Activated CD8-positive, alpha-beta memory T cell treated with anti-CD3 and anti-CD28 coated beads, Interleukin-2, amount 10 ng/mL, durations not matched to agents 7 days and 5 days (primary cell): ENCODE results near the gene LUZP2. TPM values are rescaled to one million over a fixed set of nuclear protein-coding genes. Genes with fewer than 3 reads are reported as not detected.

Experiments
- ATAC-seq: fragments of 150-1000 bp; cut with Tn5 transposase; one replicate; pipeline ENCODE4 v1.10.0; 2021; ENCODE audit warnings: moderate library complexity
- CTCF ChIA-PET: fragments of 350-600 bp; sonication (Branson Sonifier 250); formaldehyde crosslinking; loops from one replicate; lab custom pipeline; 2021; ENCODE audit warnings: antibody characterized with exemption; lab: Charles Lee
- DNase-seq: peaks from one replicate; pipeline ENCODE4 v3.0.0-alpha.2; 2020
- H3K27ac Mint-ChIP-seq: one replicate; pipeline ENCODE4 v1.8.0; 2021; ENCODE audit warnings: mild to moderate bottlenecking, mixed read lengths
- H3K27me3 Mint-ChIP-seq: one replicate; pipeline ENCODE4 v1.8.0; 2021; ENCODE audit warnings: mixed read lengths
- H3K36me3 Mint-ChIP-seq: one replicate; pipeline ENCODE4 v1.8.0; 2021; ENCODE audit warnings: mild to moderate bottlenecking, mixed read lengths
- H3K4me1 Mint-ChIP-seq: one replicate; pipeline ENCODE4 v1.8.0; 2021; ENCODE audit warnings: mixed read lengths
- H3K4me3 Mint-ChIP-seq: one replicate; pipeline ENCODE4 v1.8.0; 2021; ENCODE audit warnings: mild to moderate bottlenecking, moderate library complexity, mixed read lengths
- H3K9me3 Mint-ChIP-seq: one replicate; pipeline ENCODE4 v1.8.0; 2022; ENCODE audit warnings: low read depth, mixed read lengths
- total RNA-seq, 2 experiments: library from RNA; stranded (reverse); gene quantifications; one replicate each; pipeline ENCODE4 v1.2.3, GENCODE V29; 2021

LUZP2 gene
- total RNA-seq, 2 experiments from 2014 or later, result not detected

GRCh38 chr11:24515632-24516031 lies 18.8 kb downstream of the LUZP2 start:
- CTCF ChIA-PET, result no interaction called here
- Mint-ChIP-seq H3K27ac (no peak overlapping the region), H3K4me1 (no peaks in the 10 kb centered on the region), H3K36me3 (no peaks in the 10 kb centered on the region), H3K27me3 (no peaks in the 10 kb centered on the region), H3K9me3 (peaks cover 2% of the 10 kb centered on the region), H3K4me3 (no peak overlapping the region)
- ATAC-seq (no peak), DNase-seq (no peak)

GRCh38 chr11:24516638-24517037 lies 19.8 kb downstream of the LUZP2 start:
- H3K9me3 Mint-ChIP-seq, result peaks cover 2% of the 10 kb centered on the region
- CTCF ChIA-PET, result no interaction called here
- H3K4me1 Mint-ChIP-seq, result no peaks in the 10 kb centered on the region
- H3K27ac Mint-ChIP-seq, result no peak overlapping the region
- DNase-seq (no peak), ATAC-seq (no peak)
- no peaks in the 10 kb centered on the region for H3K36me3 Mint-ChIP-seq
- H3K27me3 Mint-ChIP-seq, result no peaks in the 10 kb centered on the region
- no peak overlapping the region for H3K4me3 Mint-ChIP-seq

GRCh38 chr11:24521601-24522000 lies 24.7 kb downstream of the LUZP2 start:
- Mint-ChIP-seq H3K4me3 (no peak overlapping the region), H3K27me3 (no peaks in the 10 kb centered on the region), H3K4me1 (no peaks in the 10 kb centered on the region), H3K27ac (no peak overlapping the region), H3K9me3 (peaks cover 3% of the 10 kb centered on the region), H3K36me3 (no peaks in the 10 kb centered on the region)
- CTCF ChIA-PET, result no interaction called here
- no peak for DNase-seq
- ATAC-seq, result no peak

- Mint-ChIP-seq H3K27me3 (no peaks in the 10 kb centered on the region), H3K4me1 (no peaks in the 10 kb centered on the region), H3K27ac (no peak overlapping the region), H3K36me3 (no peaks in the 10 kb centered on the region), H3K9me3 (peaks cover 3% of the 10 kb centered on the region), H3K4me3 (no peak overlapping the region)
- no peak for ATAC-seq
- CTCF ChIA-PET, result no interaction called here
- no peak for DNase-seq
These were observed 27.3 kb downstream of the LUZP2 start for GRCh38 chr11:24524156-24524555.

GRCh38 chr11:24531528-24531927 lies 34.7 kb downstream of the LUZP2 start:
- Mint-ChIP-seq H3K36me3 (no peaks in the 10 kb centered on the region), H3K4me3 (no peak overlapping the region), H3K27ac (no peak overlapping the region), H3K9me3 (no peaks in the 10 kb centered on the region), H3K4me1 (no peaks in the 10 kb centered on the region), H3K27me3 (no peaks in the 10 kb centered on the region)
- no peak for ATAC-seq
- DNase-seq, result no peak
- CTCF ChIA-PET, result no interaction called here

- ATAC-seq (no peak), DNase-seq (no peak)
- Mint-ChIP-seq H3K4me1 (no peaks in the 10 kb centered on the region), H3K27ac (no peak overlapping the region), H3K36me3 (no peaks in the 10 kb centered on the region), H3K9me3 (peaks cover 5% of the 10 kb centered on the region), H3K27me3 (no peaks in the 10 kb centered on the region), H3K4me3 (no peak overlapping the region)
- CTCF ChIA-PET, result no interaction called here
These were observed 46.9 kb downstream of the LUZP2 start for GRCh38 chr11:24543771-24544170.

GRCh38 chr11:24556693-24557092 lies 59.8 kb downstream of the LUZP2 start:
- CTCF ChIA-PET, result no interaction called here
- Mint-ChIP-seq H3K36me3 (no peaks in the 10 kb centered on the region), H3K9me3 (peaks cover 5% of the 10 kb centered on the region), H3K4me3 (no peak overlapping the region), H3K4me1 (no peaks in the 10 kb centered on the region), H3K27ac (no peak overlapping the region), H3K27me3 (no peaks in the 10 kb centered on the region)
- ATAC-seq (no peak), DNase-seq (no peak)

- peaks cover 9% of the 10 kb centered on the region for H3K9me3 Mint-ChIP-seq
- CTCF ChIA-PET, result no interaction called here
- no peak for DNase-seq
- ATAC-seq, result no peak
- no peaks in the 10 kb centered on the region for H3K27me3 Mint-ChIP-seq
- H3K36me3 Mint-ChIP-seq, result no peaks in the 10 kb centered on the region
- H3K27ac Mint-ChIP-seq, result no peak overlapping the region
- H3K4me3 Mint-ChIP-seq, result no peak overlapping the region
- no peaks in the 10 kb centered on the region for H3K4me1 Mint-ChIP-seq
These were observed 62.5 kb downstream of the LUZP2 start for GRCh38 chr11:24559315-24559714.

- Mint-ChIP-seq H3K27me3 (no peaks in the 10 kb centered on the region), H3K4me1 (no peaks in the 10 kb centered on the region), H3K36me3 (no peaks in the 10 kb centered on the region), H3K27ac (no peak overlapping the region), H3K9me3 (peaks cover 9% of the 10 kb centered on the region), H3K4me3 (no peak overlapping the region)
- DNase-seq (no peak), ATAC-seq (no peak)
- CTCF ChIA-PET, result no interaction called here
These were observed 63.5 kb downstream of the LUZP2 start for GRCh38 chr11:24560324-24560723.

GRCh38 chr11:24567380-24567779 lies 70.5 kb downstream of the LUZP2 start:
- H3K27me3 Mint-ChIP-seq, result no peaks in the 10 kb centered on the region
- H3K9me3 Mint-ChIP-seq, result peaks cover 2% of the 10 kb centered on the region
- no peaks in the 10 kb centered on the region for H3K4me1 Mint-ChIP-seq
- no peak for ATAC-seq
- no peak overlapping the region for H3K4me3 Mint-ChIP-seq
- no peak overlapping the region for H3K27ac Mint-ChIP-seq
- CTCF ChIA-PET, result no interaction called here
- H3K36me3 Mint-ChIP-seq, result no peaks in the 10 kb centered on the region
- no peak for DNase-seq

- Mint-ChIP-seq H3K27ac (no peak overlapping the region), H3K4me3 (no peak overlapping the region), H3K9me3 (peaks cover 7% of the 10 kb centered on the region), H3K27me3 (no peaks in the 10 kb centered on the region), H3K4me1 (no peaks in the 10 kb centered on the region), H3K36me3 (no peaks in the 10 kb centered on the region)
- DNase-seq (no peak), ATAC-seq (no peak)
- CTCF ChIA-PET, result no interaction called here
These were observed 75.5 kb downstream of the LUZP2 start for GRCh38 chr11:24572376-24572775.

- DNase-seq (no peak), ATAC-seq (no peak)
- CTCF ChIA-PET, result no interaction called here
- peaks cover 7% of the 10 kb centered on the region for H3K9me3 Mint-ChIP-seq
- no peak overlapping the region for H3K4me3 Mint-ChIP-seq
- H3K27ac Mint-ChIP-seq, result no peak overlapping the region
- H3K4me1 Mint-ChIP-seq, result no peaks in the 10 kb centered on the region
- no peaks in the 10 kb centered on the region for H3K27me3 Mint-ChIP-seq
- no peaks in the 10 kb centered on the region for H3K36me3 Mint-ChIP-seq
These were observed 77.6 kb downstream of the LUZP2 start for GRCh38 chr11:24574461-24574860.

GRCh38 chr11:24575392-24575791 lies 78.5 kb downstream of the LUZP2 start:
- Mint-ChIP-seq H3K4me1 (no peaks in the 10 kb centered on the region), H3K27ac (no peak overlapping the region), H3K27me3 (no peaks in the 10 kb centered on the region), H3K9me3 (peaks cover 7% of the 10 kb centered on the region), H3K36me3 (no peaks in the 10 kb centered on the region), H3K4me3 (no peak overlapping the region)
- CTCF ChIA-PET, result no interaction called here
- DNase-seq, result no peak
- no peak for ATAC-seq

GRCh38 chr11:24585192-24585591 lies 88.3 kb downstream of the LUZP2 start:
- CTCF ChIA-PET, result no interaction called here

GRCh38 chr11:24587635-24588034 lies 90.8 kb downstream of the LUZP2 start:
- Mint-ChIP-seq H3K27ac (no peak overlapping the region), H3K9me3 (peaks cover 1% of the 10 kb centered on the region), H3K36me3 (no peaks in the 10 kb centered on the region), H3K27me3 (no peaks in the 10 kb centered on the region), H3K4me3 (no peak overlapping the region), H3K4me1 (no peaks in the 10 kb centered on the region)
- CTCF ChIA-PET, result no interaction called here
- DNase-seq, result no peak
- no peak for ATAC-seq

More at GRCh38 chr11:24585192-24585591, 88.3 kb downstream of the LUZP2 start:
- H3K4me1 Mint-ChIP-seq, result no peaks in the 10 kb centered on the region
- DNase-seq (no peak), ATAC-seq (no peak)
- H3K36me3 Mint-ChIP-seq, result no peaks in the 10 kb centered on the region
- H3K27me3 Mint-ChIP-seq, result no peaks in the 10 kb centered on the region
- no peak overlapping the region for H3K4me3 Mint-ChIP-seq
- no peak overlapping the region for H3K27ac Mint-ChIP-seq
- H3K9me3 Mint-ChIP-seq, result peaks cover 1% of the 10 kb centered on the region
